Endothelial cell (in vitro differentiated cells): ENCODE results near the gene CPHXL. TPM values are rescaled to one million over a fixed set of nuclear protein-coding genes. Genes with fewer than 3 reads are reported as not detected.
A peak's percentile ranks its signal among the peaks of the same experiment; 100 is the strongest.

Experiments used
- DNase-seq: peaks from one replicate; pipeline ENCODE4 v3.0.0; 2021; ENCODE audit warnings: low spot score
- H3K27ac Mint-ChIP-seq: one replicate; pipeline ENCODE4 v1.8.0; 2021; ENCODE audit warnings: mixed read lengths, inconsistent platforms; ENCODE audit not compliant: unreplicated experiment
- H3K27me3 Mint-ChIP-seq: one replicate; pipeline ENCODE4 v1.8.0; 2021; ENCODE audit warnings: mild to moderate bottlenecking, moderate library complexity, mixed read lengths, inconsistent platforms; ENCODE audit not compliant: unreplicated experiment
- H3K36me3 Mint-ChIP-seq: one replicate; pipeline ENCODE4 v1.8.0; 2021; ENCODE audit warnings: mild to moderate bottlenecking, low read depth, mixed read lengths, inconsistent platforms; ENCODE audit not compliant: unreplicated experiment
- H3K4me1 Mint-ChIP-seq: one replicate; pipeline ENCODE4 v1.8.0; 2021; ENCODE audit warnings: mild to moderate bottlenecking, mixed read lengths, inconsistent platforms; ENCODE audit not compliant: unreplicated experiment
- H3K4me3 Mint-ChIP-seq: one replicate; pipeline ENCODE4 v1.8.0; 2021; ENCODE audit warnings: mild to moderate bottlenecking, mixed read lengths, inconsistent platforms; ENCODE audit not compliant: unreplicated experiment
- H3K9me3 Mint-ChIP-seq: one replicate; pipeline ENCODE4 v1.8.0; 2021; ENCODE audit warnings: mixed read lengths, inconsistent platforms; ENCODE audit not compliant: unreplicated experiment
- long read RNA-seq: library from polyadenylated mRNA; unstranded; transcript quantifications from one replicate; pipeline ENCODE4 v2.0.0, GENCODE V29; 2020; ENCODE audit not compliant: unreplicated experiment
- total RNA-seq: library from RNA; stranded (reverse); fragmentation: NEBNext Ultra II Directional; extraction: Animal tissue kit (Norgen Biotek cat#: 25700); gene quantifications from one replicate; pipeline ENCODE4 v1.2.1, GENCODE V29; 2021; ENCODE audit not compliant: unreplicated experiment
- TF ChIP-seq, protein P1 (sequence below): fragments of 200-600 bp; sonication (generic); IDR thresholded peaks from one replicate; pipeline ENCODE4 v1.5.0; 2021; ENCODE audit warnings: antibody characterized with exemption; ENCODE audit not compliant: unreplicated experiment

CPHXL gene
- total RNA-seq = not detected
- long read RNA-seq = 0 reads

DNA sequence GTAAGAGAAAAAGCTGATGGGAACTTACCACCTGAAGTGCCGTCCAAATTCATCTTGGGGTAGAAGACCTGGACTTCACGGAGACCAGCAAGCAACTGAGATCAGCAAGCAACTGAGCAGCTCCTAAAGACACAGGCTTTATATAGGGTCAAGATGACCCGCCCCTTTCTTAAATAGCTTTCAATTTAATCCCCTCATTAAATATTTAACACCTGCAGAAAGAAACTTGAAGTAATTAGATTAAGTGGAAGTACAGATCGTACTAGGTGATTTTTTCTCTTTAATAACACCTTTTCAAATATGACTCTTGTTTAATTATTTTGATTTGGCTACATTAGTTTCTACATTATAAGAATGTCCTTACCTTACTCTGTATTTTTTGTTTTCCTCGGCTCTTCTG, at the start of gene CPHXL:
Gene CPHXL (minus strand): TSS at position 101 of the 400 bp plus-strand sequence. CDS start 48 bp downstream, at position 53.
- Mint-ChIP-seq H3K27ac (no peak within 1 kb of the TSS), H3K27me3 (peaks cover 2% of the 10 kb centered on the region), H3K4me1 (no peaks in the 10 kb centered on the region), H3K9me3 (peaks cover 7% of the 10 kb centered on the region), H3K36me3 (no peaks in the 10 kb centered on the region), H3K4me3 (no peak within 1 kb of the TSS)
- DNase-seq = no peak
- TF ChIP-seq, protein P1, sequence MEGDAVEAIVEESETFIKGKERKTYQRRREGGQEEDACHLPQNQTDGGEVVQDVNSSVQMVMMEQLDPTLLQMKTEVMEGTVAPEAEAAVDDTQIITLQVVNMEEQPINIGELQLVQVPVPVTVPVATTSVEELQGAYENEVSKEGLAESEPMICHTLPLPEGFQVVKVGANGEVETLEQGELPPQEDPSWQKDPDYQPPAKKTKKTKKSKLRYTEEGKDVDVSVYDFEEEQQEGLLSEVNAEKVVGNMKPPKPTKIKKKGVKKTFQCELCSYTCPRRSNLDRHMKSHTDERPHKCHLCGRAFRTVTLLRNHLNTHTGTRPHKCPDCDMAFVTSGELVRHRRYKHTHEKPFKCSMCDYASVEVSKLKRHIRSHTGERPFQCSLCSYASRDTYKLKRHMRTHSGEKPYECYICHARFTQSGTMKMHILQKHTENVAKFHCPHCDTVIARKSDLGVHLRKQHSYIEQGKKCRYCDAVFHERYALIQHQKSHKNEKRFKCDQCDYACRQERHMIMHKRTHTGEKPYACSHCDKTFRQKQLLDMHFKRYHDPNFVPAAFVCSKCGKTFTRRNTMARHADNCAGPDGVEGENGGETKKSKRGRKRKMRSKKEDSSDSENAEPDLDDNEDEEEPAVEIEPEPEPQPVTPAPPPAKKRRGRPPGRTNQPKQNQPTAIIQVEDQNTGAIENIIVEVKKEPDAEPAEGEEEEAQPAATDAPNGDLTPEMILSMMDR = no peak

DNA sequence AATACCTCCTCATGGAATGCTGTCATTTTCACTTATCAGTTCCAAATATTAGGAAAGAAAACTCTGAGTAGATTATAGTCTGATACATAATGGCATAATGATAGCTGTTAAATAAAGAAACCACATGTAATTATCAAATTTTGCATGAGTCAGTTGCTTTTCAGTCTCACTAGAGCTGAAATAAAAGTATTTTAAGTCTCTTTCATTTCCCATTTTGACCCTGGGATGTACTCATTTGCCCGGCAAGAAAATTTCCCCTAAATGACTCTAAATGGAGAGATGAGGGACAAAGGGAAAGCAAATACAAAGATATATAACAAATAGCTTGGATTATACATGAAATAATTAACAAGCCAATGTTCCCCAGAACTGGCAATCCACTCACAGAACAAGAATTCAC, 47.9 kb upstream of the CPHXL start:
- Mint-ChIP-seq H3K4me1 (no peaks in the 10 kb centered on the region), H3K36me3 (no peaks in the 10 kb centered on the region), H3K4me3 (no peak overlapping the region), H3K27ac (no peak overlapping the region), H3K27me3 (peaks cover 2% of the 10 kb centered on the region), H3K9me3 (peaks cover 6% of the 10 kb centered on the region)
- TF ChIP-seq, protein P1 = no peak
- DNase-seq = no peak

DNA sequence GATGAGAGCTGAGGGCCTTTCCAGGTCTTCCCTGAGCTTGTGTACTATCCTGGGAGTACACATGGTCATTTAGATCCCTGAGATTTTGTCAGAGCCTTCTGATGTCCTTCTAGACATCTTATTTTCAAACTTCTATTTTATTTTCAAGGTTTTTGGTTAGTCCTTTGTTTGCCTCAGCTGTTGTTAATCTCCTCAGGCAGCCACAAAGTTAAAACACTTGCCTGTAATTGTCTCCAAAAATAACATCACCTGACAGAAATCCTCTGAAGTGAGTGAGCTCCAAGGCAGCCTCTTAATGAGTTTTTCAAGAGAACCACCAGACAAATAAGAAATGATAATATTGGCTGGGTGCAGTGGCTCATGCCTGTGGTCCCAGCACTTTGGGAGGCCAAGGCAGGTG, 43.8 kb upstream of the CPHXL start:
- Mint-ChIP-seq H3K4me1 (no peaks in the 10 kb centered on the region), H3K36me3 (no peaks in the 10 kb centered on the region), H3K4me3 (no peak overlapping the region), H3K27ac (no peak overlapping the region), H3K9me3 (no peaks in the 10 kb centered on the region), H3K27me3 (no peaks in the 10 kb centered on the region)
- no peak for DNase-seq
- TF ChIP-seq, protein P1 = no peak

DNA sequence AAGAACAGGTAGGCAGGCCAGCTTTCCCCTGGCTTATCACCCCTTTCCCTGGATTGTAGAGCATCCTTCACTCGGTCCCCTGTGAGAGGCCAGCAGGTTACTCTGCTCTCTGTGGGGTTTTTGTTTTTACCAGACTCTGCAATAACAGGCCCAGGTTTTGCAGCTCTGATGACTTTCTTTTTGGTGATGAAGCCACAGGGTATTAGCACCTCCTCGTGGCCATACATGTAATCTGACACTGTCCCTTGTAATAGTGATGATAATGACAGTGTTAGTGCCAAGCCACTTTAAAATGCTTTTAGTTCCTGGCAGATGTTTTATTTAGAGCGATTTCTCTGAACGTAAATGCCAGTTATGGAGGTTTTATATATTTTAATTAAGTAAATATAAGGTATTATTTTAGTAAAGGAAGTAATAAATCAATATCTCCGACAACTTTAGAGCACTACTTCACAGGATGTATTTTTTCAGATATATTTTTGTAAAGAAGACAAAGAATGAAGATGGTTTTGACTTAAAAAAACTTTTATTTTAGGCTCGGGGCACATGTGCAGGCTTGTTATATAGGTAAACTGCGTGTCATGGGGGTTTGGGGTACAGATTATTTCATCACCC, 38.0 kb upstream of the CPHXL start:
- peaks cover 6% of the 10 kb centered on the region for H3K9me3 Mint-ChIP-seq
- DNase-seq = peak; percentile 51
- H3K4me1 Mint-ChIP-seq = no peaks in the 10 kb centered on the region
- TF ChIP-seq, protein P1 = peak; percentile 36
- no peaks in the 10 kb centered on the region for H3K36me3 Mint-ChIP-seq
- no peak overlapping the region for H3K4me3 Mint-ChIP-seq
- peaks cover 6% of the 10 kb centered on the region for H3K27me3 Mint-ChIP-seq
- no peak overlapping the region for H3K27ac Mint-ChIP-seq

DNA sequence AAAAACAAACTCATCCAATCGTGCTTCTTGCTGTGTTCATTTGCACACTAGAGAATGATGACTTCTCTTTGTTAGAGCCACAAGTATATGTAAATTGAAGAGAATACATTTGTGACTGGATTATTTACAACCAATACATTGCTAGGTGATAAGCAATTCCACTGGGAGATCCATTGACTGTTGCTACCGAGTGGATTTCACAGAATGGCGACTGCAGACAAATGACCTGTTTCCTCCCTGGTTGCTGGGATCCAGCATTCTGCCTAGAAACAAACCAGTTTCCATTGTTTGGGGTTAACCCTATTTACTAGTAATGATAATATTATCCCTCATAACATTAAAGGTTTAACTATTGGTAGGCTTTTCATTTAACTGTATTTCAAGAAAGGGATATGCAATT, 36.9 kb upstream of the CPHXL start:
- TF ChIP-seq, protein P1 = no peak
- H3K4me1 Mint-ChIP-seq = no peaks in the 10 kb centered on the region
- H3K36me3 Mint-ChIP-seq = no peaks in the 10 kb centered on the region
- peaks cover 8% of the 10 kb centered on the region for H3K9me3 Mint-ChIP-seq
- peaks cover 6% of the 10 kb centered on the region for H3K27me3 Mint-ChIP-seq
- DNase-seq = no peak
- H3K27ac Mint-ChIP-seq = no peak overlapping the region
- no peak overlapping the region for H3K4me3 Mint-ChIP-seq
